GM18861 (cell line): ENCODE data around the gene ORC3.
A peak's percentile ranks its signal among the peaks of the same experiment; 100 is the strongest.
"Not testable (repeated sequence)": the region's sequence is repeated elsewhere in the genome, so short reads cannot be mapped to it uniquely, and the experiment has no call there.

Experiments
- ATAC-seq: cut with Tn5 transposase; IDR thresholded peaks from one replicate; pipeline ENCODE4 v1.9.1; 2021; ENCODE audit not compliant: unreplicated experiment

Gene ORC3

GRCh38 chr6:87658516-87658915 is 68.6 kb downstream of the ORC3 start:
- no peak for ATAC-seq

- no peak for ATAC-seq
These were observed 70.4 kb downstream of the ORC3 start for GRCh38 chr6:87660226-87660911.

GRCh38 chr6:87661016-87661415 is 71.1 kb downstream of the ORC3 start:
- no peak for ATAC-seq

- ATAC-seq = no peak
These were observed 71.6 kb downstream of the ORC3 start for GRCh38 chr6:87661503-87661902.

DNA sequence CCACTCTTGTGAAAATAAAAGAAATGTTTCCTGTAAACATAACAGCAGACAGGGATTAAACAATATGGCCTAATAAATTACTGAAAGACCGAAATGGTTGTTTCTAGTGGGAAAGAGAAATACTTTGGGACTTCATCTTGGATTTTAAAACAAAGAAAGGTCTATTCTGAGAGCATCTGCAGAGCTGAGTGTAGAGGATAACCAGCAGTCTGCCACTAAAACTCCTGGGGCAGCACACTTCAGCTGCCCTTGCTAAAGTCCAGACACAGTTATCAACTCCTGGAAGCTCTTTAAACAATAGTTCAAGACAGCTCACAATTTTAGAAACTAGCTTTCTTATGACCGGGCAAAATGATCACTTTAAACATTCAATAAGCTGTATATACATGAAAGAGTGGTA is 73.5 kb downstream of the ORC3 start:
- ATAC-seq = no peak

DNA sequence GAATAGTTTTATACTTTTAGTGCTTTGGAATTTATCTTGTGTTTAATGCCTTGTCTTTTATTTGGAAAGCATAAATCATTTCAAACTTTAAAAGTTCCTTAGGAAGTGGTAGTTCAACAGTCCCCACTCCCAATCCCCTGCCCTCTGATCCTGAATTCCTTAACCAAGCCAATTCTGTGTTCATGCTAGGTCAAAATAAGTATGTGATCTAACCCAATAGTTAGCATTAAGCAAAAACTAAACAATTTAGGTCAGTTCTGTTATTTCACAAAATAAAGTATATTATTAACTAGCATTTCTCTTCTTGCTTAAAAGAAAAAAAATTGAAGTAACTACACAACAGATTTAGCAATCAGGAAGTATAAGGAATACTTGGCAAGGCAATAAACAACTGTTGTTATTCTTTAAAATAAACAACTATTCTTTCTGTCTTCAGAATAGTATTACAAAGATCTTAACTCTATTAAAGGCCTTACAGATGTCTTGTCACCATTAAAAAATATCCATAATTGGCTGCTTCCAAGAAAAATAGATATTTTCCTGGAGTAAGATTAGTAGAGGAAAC is 75.1 kb downstream of the ORC3 start:
- no peak for ATAC-seq

GRCh38 chr6:87667032-87667431 is 77.1 kb downstream of the ORC3 start:
- peak; percentile 47 for ATAC-seq

DNA sequence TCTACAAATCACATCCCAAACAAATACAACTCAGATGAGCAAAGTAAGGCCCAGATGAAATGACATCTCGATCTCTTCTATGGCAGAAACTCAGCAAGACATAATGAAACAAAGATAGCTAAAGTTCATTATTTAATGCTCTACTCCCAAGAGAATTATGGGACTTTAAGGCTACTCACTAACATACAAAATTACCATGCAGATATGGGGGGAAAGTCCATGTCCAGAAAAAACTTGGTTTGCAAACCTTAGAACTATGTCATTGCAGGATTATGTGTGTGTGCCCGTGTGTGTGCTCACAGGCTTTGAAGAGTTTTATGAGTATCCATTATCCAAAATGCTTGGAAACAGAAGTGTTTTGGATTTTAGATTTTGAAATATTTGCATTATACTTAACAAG is 78.1 kb downstream of the ORC3 start:
- ATAC-seq = no peak

GRCh38 chr6:87669051-87669450 is 79.1 kb downstream of the ORC3 start:
- ATAC-seq = no peak

DNA sequence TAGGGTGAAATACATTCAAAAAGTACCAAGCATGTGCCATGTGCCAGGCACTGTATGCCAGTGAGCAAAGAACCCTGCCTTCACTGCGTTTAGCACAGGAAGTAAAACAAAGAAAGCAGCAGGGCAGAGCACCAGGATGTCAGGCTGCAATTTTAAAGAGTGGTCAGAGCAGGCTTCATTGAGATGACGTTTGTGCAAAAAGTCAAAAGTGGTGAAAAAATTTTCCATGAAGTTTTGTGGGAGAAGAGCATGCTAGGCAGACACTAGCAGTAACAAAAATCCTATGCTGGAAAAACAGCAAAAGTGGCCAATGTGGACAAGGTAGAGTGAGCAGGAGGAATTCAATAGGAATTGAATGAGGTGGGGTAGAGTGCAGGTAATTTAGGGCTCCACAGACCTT is 80.8 kb downstream of the ORC3 start:
- no peak for ATAC-seq

DNA sequence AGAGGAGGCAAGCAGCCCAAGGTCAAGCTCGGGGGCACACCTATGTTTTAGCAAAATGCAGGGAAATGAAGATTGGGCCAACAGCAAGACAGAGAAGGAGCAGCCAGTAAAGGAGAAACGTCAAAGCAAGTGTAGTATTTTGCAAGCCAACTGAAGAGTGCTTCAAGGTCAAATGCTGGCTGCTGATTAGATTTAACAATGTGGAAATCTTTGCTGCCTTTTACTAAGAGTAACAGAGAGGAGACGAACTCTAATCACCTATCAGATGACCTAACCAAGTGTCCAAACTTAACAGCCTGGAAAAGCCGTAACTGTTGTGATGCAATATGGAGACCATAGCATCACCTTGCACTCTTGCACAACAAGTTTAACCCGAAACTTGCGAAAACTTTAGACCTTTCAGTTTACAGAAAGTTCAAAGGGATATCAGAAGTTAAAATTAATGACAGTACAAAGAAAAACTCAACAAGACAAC is 81.7 kb downstream of the ORC3 start:
- ATAC-seq = no peak

GRCh38 chr6:87672641-87673040 is 82.7 kb downstream of the ORC3 start:
- no peak for ATAC-seq

GRCh38 chr6:87673237-87673636 is 83.3 kb downstream of the ORC3 start:
- no peak for ATAC-seq

DNA sequence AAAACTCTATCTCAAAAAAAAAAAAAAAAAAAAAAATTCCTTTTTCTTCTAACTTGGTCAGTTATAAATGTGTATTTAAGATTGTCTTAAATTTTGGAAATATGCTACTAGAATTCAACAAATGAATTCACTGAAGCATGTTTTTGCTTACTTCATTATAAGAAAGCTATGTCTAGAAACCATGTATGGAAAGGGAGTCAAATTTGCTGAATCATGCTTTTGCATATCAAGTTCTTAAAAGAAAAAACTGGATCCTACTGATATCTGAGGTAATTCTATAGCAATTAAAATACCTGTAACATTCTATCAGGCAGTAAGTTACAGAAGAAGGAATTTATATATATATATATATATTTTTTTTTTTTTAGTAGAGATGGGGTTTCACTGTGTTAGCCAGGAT is 84.4 kb downstream of the ORC3 start:
- no peak for ATAC-seq

- no peak for ATAC-seq
These were observed 85.2 kb downstream of the ORC3 start for GRCh38 chr6:87675004-87675681.

- ATAC-seq = peak; percentile 60
These were observed 92.4 kb downstream of the ORC3 start for GRCh38 chr6:87682310-87682709.

DNA sequence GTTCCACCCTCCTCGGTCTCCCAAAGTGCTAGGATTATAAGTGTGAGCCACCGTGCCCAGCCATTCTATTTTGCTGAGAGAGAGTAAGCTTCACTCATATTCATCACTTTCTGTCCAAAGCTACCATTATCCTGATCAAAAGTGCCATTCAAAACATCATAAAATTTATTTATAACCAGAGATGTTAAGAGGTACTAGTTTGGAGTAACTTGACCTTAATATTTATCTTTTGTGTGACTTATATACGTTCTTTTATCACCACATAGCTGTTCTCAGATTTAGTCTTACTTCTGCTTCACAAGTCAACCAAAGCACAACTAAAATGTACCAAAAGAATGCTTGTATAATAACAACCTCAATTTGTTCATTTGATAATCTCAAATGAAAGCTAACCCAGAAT is 94.0 kb downstream of the ORC3 start:
- ATAC-seq = no peak

DNA sequence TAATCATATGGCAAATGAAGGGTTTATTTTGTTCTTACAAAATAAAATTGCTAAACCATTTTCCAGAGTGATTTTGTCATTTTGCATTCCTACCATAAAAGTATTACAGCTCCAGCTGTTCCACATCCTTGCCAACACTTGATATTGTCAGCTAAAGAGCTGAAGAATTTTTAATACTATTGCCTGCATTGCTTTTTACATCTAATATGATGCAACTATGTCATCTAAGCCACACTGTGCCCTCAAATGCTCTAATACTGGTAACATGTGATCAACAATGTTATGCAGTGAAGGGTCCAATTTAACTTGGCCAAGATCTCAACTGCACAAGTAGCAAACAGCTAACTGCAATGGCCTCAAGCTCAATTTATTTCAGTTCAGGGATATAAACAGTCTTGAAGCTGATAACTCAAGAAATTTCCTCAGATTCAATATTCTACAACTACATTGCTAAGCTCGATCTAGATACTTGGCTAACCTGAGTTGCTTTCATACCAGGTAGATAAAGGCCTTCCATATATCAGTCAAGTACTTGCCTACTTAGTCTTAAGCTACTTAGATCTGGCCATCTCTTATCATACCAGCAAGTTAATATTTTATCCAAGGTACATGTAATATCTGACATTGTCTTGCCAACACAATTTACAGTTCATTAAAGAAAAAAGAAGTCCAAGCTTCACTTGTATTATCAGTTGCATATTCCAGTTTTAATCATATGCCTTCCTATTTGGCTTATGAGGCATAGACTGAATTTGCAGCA is 95.1 kb downstream of the ORC3 start:
- no peak for ATAC-seq

- ATAC-seq = not testable (repeated sequence)
These were observed 96.8 kb downstream of the ORC3 start for GRCh38 chr6:87686636-87687205.

GRCh38 chr6:87687296-87687695 is 97.4 kb downstream of the ORC3 start:
- no peak for ATAC-seq

- ATAC-seq = not testable (repeated sequence)
These were observed 98.0 kb downstream of the ORC3 start for GRCh38 chr6:87687893-87688292.
